Hematopoietic multipotent progenitor cell (in vitro differentiated cells): Measurements from ENCODE around the gene TMEM214. TPM values are rescaled to one million over a fixed set of nuclear protein-coding genes. Genes with fewer than 3 reads are reported as not detected.

ENCODE experiments used
- DNase-seq, 3 donors: peaks; one replicate each; pipeline ENCODE4 v3.0.0-alpha.2; 2011 to 2015; ENCODE audit warnings: low read depth in 2 of 3, low spot score in 2 of 3
- total RNA-seq: library from RNA; depleted of rRNA; stranded (reverse); fragments of >200 nt; gene quantifications from one replicate; pipeline ENCODE4 v1.2.3, GENCODE V29; 2012

Gene TMEM214
- 44.4 TPM for total RNA-seq

GRCh38 chr2:27032495-27033252 is at the start of gene TMEM214:
Gene TMEM214, plus strand, starts transcription at chr2:27032965. Its CDS starts 51 bp downstream, at chr2:27033016.
- DNase-seq = peak; percentile 46 to 62 (median 51)

DNA sequence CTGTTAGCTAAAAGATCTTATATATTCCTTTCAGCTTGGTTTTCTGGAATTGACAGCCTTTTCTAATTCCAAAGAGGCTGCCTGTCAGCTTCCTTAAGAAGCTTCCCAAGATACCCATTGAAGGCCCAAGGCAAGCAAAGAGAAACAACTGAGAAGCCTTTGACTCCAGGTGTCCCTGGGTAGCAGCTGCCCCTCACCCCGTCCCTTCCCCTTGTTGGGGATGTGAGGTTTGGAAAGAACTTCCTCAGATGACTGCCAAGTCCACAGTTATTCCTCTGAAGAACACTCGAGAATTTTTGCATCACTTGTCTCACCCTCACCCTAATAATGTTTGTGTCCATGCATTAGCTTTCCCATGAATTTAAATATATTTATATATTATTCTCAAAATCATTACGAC is 49.0 kb upstream of the TMEM214 start:
- no peak for DNase-seq

DNA sequence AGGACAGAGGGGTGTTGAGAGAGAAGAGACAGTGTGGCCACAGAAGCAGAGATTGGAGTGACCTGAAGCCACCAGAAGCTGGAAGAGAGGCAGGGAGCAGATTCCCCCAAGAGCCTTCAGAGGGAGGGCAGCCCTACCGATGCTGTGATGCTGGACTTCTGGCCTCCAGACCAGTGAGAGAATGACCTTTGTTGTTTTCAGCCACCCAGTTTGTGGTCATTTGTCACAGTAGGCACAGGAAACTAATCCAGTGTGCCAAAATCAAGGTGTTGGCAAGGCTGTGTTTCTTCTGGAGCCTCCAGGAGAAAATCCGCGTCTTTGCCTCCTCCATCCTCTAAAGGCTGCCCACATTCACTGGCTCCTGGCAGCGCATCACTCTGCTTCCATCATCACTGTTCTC is 47.0 kb upstream of the TMEM214 start:
- DNase-seq = no peak

- DNase-seq = no peak
Measured at GRCh38 chr2:26986576-26986975, 46.2 kb upstream of the TMEM214 start.

- no peak for DNase-seq
Measured at GRCh38 chr2:26988058-26988860, 44.5 kb upstream of the TMEM214 start.

DNA sequence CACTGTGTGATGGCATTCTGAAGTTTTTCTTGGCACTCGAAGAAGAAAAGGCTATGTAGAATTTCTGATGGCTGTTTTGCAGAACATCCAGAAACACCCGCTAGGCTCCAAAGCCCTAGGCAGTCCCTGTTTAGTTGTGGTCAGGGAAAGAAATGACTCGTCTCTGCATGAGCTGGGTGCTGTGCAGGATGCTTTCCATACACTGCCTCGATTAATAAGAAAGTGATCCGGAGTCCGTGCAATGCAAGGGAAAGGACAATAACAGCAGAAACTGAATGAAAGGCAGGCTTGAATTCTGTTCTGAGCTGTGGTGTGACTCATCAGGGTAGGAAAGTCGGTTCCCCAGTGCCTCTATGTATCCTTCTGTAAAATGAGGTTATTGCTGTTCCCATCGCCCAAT is 43.6 kb upstream of the TMEM214 start:
- DNase-seq = no peak

GRCh38 chr2:26991717-26992116 is 41.0 kb upstream of the TMEM214 start:
- no peak for DNase-seq

- peak in 1 of 3 donors; percentile 26 for DNase-seq
Measured at GRCh38 chr2:26993768-26994167, 39.0 kb upstream of the TMEM214 start.

GRCh38 chr2:26994983-26995382 is 37.8 kb upstream of the TMEM214 start:
- DNase-seq = no peak

GRCh38 chr2:26997394-26997793 is 35.4 kb upstream of the TMEM214 start:
- no peak for DNase-seq

DNA sequence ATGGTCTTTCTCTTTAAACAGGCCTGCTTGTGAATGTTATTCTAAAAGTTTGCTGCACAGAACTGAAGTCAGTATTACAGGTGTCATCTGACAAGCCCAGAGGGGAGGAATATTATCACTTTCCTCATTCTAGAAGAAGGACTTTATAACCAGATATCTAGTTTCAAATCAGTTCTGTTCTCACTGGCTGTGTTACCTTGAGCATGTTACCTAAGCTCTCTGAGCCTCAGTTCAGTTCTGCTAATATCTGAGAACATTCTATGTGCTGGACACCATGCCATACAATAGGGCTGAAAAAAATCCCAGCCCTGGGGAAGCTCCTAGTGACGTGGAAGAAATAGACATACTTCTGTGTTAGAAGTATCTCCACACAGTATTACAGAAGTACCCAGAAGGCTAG is 34.4 kb upstream of the TMEM214 start:
- no peak for DNase-seq

- DNase-seq = peak in 1 of 3 donors; percentile 23
Measured at GRCh38 chr2:27000228-27000627, 32.5 kb upstream of the TMEM214 start.

DNA sequence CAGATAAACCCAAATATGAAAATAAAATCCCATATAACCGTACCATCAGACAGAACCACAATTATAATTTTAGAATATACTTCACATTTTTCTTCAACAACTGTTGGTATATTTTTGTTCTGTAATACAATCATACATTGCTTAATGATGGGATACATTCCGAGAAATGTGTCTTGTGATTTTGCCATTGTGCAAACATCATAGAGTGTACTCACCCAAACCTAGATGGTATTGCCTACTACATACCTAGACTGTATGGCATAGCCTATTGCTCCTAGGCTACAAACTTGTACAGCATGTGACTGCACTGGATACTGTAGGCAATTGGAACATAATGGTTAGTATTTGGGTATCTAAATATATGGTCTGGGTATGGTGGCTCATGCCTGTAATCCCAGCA is 31.8 kb upstream of the TMEM214 start:
- no peak for DNase-seq

- no peak for DNase-seq
Measured at GRCh38 chr2:27001950-27002349, 30.8 kb upstream of the TMEM214 start.

DNA sequence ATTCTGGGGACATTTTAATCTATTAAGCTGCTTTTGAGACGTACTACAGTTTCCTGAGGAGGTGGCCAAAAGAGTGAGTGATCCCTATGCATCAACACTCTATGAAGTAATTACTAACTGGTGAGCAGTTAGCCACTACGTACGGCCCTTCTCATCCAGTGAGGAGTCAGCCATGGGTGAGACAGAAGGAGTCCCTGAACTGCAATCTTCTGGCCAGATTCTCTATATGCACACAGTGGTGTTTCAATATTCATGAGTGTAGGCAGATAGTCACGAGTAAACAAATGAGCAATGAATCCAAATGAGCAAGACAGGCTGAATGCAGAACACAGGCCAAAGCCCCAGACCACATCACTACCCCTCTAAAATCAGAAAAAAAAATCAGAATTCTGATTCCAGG is 29.8 kb upstream of the TMEM214 start:
- DNase-seq = no peak

DNA sequence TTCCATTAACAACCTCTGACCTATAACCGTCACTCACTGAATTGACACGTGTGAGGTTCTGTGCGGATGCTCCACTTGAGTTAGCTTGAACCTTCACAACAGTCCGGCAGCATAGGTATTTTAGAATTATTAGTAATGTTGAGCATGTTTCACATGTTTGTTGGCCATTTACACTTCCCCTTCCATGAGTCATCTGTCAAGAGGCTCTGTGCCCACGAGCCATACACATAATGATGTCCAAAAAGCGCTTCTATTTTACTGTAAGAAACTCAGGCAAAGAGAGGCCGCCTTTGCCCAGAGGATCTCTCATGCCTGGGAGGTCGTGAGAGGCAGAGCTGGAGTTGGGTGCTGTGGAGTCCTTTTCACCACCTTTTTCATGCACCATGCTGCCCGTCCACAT is 28.9 kb upstream of the TMEM214 start:
- DNase-seq = no peak

DNA sequence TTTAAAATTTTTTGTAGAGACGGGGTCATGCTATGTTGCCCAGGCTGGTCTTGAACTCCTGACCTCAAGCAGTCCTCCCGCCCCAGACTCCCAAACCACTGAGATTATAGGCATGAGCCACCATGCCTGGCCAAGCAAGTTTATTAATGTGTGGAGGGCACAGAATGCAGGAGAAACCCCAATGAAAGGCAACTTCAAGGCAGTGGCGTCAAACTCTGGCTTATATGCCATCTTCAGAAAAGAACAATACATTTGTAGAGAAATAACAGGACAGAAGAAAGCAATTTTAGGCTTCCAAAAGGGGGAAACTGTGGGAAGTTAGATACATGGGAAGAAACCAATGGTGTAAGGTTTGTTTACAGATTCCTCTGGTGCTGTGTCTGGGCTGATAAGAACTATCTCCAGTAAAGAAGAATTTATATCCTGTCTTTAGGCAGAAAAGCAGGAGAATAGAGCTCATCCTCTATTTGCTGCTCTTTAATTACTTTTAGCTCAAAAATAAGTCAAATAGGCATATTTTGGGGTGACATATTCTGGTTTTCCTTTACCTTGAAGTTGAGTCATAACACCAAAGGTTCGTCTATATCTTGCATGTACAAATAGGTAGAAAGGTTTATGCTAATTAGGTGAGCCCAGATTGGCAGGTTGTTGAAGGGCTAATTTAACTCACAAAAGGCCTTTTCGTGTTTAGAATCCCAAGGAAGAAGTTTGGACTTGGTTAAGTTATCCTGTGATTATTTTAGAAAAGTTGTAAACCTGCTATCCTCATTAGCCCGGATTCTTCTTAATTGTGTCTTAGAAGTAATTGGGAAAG is 26.0 kb upstream of the TMEM214 start:
- DNase-seq = no peak

DNA sequence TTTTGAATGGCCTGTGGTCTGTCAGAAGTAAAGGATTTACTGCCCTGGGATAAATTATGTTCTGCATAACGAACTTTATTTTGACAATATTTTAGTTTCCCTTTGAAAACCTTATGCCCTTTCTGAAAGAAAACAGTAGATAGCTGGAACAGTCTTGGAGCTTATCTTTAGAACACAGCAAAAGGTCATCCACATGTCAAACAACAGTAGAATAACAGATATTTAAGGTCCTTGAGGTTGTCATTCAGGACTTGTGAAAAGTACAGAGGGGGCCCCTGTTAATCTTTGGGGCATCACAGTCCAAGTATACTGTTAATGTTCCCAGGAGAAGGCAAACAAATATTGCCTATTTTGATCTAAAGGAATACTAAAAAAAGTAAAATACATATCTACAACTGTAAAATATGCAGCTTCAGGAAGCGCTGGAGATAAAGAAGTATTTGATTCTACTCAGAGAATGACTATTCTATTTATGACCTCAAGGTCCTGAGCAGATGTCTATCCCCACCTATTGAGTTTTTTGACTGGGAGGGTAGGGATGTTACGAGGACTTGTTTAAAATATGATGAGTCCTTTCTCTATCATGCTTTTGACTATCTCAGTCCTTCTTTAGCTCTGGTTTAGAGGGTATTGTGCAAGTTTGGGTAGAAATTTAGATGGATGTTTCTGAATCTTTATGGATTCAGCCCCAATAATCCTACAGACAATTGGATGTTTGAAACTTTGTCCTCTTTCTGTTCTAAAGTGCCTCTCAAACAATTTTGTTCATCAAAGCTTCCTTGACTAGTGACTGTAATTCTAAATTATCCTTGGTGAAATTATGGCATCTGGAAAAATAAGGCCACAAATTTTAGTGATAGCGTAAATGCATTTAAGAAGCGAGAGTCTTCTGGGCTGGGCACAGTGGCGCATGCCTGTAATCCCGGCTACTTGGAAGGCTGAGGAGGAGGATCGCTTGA is 25.1 kb upstream of the TMEM214 start:
- DNase-seq = no peak

- no peak for DNase-seq
Measured at GRCh38 chr2:27008678-27009077, 24.1 kb upstream of the TMEM214 start.

DNA sequence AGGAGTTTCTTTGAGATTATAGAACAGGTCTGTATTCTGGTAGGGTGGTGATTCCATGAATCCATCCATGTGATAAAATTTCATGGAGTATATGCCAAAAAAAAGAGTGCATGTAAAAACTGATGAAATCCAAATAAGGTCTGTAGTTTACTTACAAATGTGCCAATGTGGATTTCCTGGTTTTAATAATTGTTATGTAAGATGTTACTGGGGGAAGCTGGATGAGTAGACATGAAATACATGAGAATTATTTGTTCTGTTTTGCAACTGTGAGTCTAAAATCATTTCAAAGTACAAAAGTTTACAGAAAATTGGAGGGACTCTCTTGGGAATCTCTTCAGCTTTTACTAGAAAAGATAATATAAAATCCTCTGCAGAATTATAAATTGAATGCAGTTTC is 23.7 kb upstream of the TMEM214 start:
- DNase-seq = no peak
